ENCODE data around the gene HSDL2. TPM values are rescaled to one million over a fixed set of nuclear protein-coding genes. Genes with fewer than 3 reads are reported as not detected.

Gene HSDL2
- total and polyA plus RNA-seq, 10 of the 15 experiments (the other 5 are each of a cell fraction or from before 2014, with no cell fraction given): 20.9 to 46.1 (median 27.0) TPM

- TF ChIP-seq YBX1 (IDR thresholded peaks at IDR 0.05) (no peak), STAT3 (IDR thresholded peaks at IDR 0.05; ENCODE audit: low read depth, low read length) (no peak), RELA (IDR thresholded peaks at IDR 0.05; ENCODE audit: borderline replicate concordance, partially characterized antibody) (no peak), TARDBP (IDR thresholded peaks at IDR 0.05; ENCODE audit: borderline replicate concordance) (0 out of 2 replicates have a peak, but pooled peaks have one; percentile 36), POLR2A (IDR thresholded peaks at IDR 0.05; ENCODE audit: low read depth, low read length) (no peak), RFX5 (IDR thresholded peaks at IDR 0.05; ENCODE audit: low read depth, low read length) (no peak), CREB1 (IDR thresholded peaks at IDR 0.05; ENCODE audit: low read depth) (no peak), USF2 (IDR thresholded peaks at IDR 0.05; ENCODE audit: borderline replicate concordance, low read depth, low read length) (no peak), BHLHE40 (IDR thresholded peaks at IDR 0.05; ENCODE audit: borderline replicate concordance in 1 of 2, low read depth in 2 of 2, low read length in 1 of 2) (no peak), USF1 (IDR thresholded peaks at IDR 0.05; ENCODE audit: borderline replicate concordance, extremely low read length, insufficient read depth, low read depth, low read length) (no peak), EED (IDR thresholded peaks at IDR 0.05; ENCODE audit: low read depth) (no peak), NR2F1 (conservative IDR thresholded peaks at IDR 0.05) (0 out of 2 replicates have a peak, but pooled peaks have one; percentile 16), CHD4 (IDR thresholded peaks at IDR 0.05) (no peak), PAX5 (IDR thresholded peaks at IDR 0.05; ENCODE audit: borderline replicate concordance, low read depth, low read length) (peak; percentile 43; the same call in 1 of the 2 replicates)
- TF ChIP-seq, protein P1, sequence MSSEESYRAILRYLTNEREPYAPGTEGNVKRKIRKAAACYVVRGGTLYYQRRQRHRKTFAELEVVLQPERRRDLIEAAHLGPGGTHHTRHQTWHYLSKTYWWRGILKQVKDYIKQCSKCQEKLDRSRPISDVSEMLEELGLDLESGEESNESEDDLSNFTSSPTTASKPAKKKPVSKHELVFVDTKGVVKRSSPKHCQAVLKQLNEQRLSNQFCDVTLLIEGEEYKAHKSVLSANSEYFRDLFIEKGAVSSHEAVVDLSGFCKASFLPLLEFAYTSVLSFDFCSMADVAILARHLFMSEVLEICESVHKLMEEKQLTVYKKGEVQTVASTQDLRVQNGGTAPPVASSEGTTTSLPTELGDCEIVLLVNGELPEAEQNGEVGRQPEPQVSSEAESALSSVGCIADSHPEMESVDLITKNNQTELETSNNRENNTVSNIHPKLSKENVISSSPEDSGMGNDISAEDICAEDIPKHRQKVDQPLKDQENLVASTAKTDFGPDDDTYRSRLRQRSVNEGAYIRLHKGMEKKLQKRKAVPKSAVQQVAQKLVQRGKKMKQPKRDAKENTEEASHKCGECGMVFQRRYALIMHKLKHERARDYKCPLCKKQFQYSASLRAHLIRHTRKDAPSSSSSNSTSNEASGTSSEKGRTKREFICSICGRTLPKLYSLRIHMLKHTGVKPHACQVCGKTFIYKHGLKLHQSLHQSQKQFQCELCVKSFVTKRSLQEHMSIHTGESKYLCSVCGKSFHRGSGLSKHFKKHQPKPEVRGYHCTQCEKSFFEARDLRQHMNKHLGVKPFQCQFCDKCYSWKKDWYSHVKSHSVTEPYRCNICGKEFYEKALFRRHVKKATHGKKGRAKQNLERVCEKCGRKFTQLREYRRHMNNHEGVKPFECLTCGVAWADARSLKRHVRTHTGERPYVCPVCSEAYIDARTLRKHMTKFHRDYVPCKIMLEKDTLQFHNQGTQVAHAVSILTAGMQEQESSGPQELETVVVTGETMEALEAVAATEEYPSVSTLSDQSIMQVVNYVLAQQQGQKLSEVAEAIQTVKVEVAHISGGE (CRISPR knock-in tag; IDR thresholded peaks at IDR 0.05): no peak
- TF ChIP-seq, protein P2, sequence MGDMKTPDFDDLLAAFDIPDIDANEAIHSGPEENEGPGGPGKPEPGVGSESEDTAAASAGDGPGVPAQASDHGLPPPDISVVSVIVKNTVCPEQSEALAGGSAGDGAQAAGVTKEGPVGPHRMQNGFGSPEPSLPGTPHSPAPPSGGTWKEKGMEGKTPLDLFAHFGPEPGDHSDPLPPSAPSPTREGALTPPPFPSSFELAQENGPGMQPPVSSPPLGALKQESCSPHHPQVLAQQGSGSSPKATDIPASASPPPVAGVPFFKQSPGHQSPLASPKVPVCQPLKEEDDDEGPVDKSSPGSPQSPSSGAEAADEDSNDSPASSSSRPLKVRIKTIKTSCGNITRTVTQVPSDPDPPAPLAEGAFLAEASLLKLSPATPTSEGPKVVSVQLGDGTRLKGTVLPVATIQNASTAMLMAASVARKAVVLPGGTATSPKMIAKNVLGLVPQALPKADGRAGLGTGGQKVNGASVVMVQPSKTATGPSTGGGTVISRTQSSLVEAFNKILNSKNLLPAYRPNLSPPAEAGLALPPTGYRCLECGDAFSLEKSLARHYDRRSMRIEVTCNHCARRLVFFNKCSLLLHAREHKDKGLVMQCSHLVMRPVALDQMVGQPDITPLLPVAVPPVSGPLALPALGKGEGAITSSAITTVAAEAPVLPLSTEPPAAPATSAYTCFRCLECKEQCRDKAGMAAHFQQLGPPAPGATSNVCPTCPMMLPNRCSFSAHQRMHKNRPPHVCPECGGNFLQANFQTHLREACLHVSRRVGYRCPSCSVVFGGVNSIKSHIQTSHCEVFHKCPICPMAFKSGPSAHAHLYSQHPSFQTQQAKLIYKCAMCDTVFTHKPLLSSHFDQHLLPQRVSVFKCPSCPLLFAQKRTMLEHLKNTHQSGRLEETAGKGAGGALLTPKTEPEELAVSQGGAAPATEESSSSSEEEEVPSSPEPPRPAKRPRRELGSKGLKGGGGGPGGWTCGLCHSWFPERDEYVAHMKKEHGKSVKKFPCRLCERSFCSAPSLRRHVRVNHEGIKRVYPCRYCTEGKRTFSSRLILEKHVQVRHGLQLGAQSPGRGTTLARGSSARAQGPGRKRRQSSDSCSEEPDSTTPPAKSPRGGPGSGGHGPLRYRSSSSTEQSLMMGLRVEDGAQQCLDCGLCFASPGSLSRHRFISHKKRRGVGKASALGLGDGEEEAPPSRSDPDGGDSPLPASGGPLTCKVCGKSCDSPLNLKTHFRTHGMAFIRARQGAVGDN (IDR thresholded peaks at IDR 0.05): no peak
Measured at GRCh38 chr9:112332674-112332976, 47.3 kb upstream of the HSDL2 start (continued).
